Left colon (tissue), 2 donors: ENCODE measurements around the gene ESRP2. TPM values are rescaled to one million over a fixed set of nuclear protein-coding genes. Genes with fewer than 3 reads are reported as not detected.

ENCODE experiments used
- ATAC-seq: fragments of 200-7000 bp; cut with Tn5 transposase; one replicate; pipeline ENCODE4 v1.9.1; 2020; ENCODE audit warnings: mild to moderate bottlenecking, moderate library complexity
- DNase-seq, 2 donors: peaks; one replicate each; pipeline ENCODE4 v3.0.0-alpha.2; 2020
- intact Hi-C, 2 donors: fragments of 100-400 bp; cut with DNase I in 1 of 2; cut with micrococcal nuclease in 1 of 2; formaldehyde crosslinking; loops; one replicate each; pipeline versions ENCODE4 v1.11.2 to v1.14.0; 2022; cut with DNase I, micrococcal nuclease
- long read RNA-seq: library from polyadenylated mRNA; unstranded; transcript quantifications from one replicate; pipeline ENCODE4 v2.0.0, GENCODE V29; 2021
- total RNA-seq, 2 donors: library from RNA; stranded (reverse); fragmentation: NEBNext Ultra II Directional; extraction: Animal tissue kit (Norgen Biotek cat#: 25700); gene quantifications; one replicate each; pipeline ENCODE4 v1.2.1, GENCODE V29; 2021
- donor health status: DM: no; HTN: no; CAD: no.
- donor health status: DM: yes; HTN: yes; CAD: no.

ESRP2 gene
- total RNA-seq: 100 to 1,000 TPM in 1 of 2 donors, 10 to 100 TPM in 1; 87.5 to 120 TPM
- long read RNA-seq, transcript ESRP2-202 (15 exons, 3,793 nt): major isoform, 7 of 59 reads
- long read RNA-seq, partial matches to known transcripts: 43 of 59 reads
- long read RNA-seq, other reads (novel, unspliced or antisense): 9 of 59 reads

DNA sequence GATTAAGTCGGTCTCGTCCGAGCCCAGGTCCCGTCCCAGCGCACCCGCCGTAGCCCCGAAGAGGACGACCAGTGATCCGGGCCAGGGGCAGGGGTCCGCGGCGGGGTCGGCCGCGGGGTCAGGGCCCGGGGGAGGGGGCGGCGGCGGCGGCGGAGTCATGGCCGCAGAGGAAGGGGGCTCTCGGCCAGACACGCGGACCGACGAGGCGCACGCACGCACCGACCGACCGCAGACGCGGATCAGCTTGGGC lies at the start of gene ESRP2:
Gene ESRP2 (minus strand): TSS at position 241 of the 250 bp plus-strand sequence. CDS start 82 bp downstream, at position 159.
- no peak for ATAC-seq
- no peak for DNase-seq
- intact Hi-C loops: no loop called here

DNA sequence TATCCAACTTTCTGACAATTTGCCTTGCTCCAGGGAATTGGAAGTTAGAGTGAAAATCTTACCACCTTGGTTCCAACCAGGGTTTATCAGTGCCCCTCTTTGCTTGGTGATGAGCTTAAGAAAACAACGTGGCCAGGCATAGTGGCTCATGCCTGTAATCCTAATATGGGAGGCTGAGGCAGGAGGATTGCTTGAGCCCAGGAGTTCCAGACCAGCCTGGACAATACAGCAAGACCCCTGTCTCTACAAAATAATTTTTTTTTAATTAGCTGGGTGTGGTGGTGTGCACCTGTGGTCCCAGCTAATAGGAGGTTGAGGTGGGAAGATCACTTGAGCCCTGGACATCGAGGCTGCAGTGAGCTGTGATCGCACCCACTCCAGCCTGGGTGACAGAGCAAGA lies 49.8 kb upstream of the ESRP2 start:
- ATAC-seq (no peak), DNase-seq (no peak)
- intact Hi-C loops: no loop called here

DNA sequence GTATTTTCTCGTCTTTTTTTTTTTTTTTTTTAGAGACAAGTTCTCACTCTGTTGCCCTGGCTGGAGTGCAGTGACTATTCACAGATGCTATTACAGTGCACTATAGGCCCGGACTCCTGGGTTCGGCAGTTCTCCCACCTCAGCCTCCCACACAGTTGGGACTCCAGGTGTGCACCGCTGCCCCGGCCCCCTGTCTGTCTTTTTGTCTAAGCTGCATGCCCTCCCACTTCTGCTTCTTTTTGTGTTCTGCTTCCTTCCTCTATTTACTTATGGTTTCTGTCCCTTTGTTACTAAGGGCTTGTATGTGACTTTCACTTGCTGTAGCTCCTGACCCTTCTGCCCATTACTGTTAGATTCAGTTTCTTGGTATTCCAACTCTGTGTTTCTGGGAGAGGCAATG lies 48.9 kb upstream of the ESRP2 start:
- ATAC-seq (no peak), DNase-seq (no peak)
- intact Hi-C loops: no loop called here

DNA sequence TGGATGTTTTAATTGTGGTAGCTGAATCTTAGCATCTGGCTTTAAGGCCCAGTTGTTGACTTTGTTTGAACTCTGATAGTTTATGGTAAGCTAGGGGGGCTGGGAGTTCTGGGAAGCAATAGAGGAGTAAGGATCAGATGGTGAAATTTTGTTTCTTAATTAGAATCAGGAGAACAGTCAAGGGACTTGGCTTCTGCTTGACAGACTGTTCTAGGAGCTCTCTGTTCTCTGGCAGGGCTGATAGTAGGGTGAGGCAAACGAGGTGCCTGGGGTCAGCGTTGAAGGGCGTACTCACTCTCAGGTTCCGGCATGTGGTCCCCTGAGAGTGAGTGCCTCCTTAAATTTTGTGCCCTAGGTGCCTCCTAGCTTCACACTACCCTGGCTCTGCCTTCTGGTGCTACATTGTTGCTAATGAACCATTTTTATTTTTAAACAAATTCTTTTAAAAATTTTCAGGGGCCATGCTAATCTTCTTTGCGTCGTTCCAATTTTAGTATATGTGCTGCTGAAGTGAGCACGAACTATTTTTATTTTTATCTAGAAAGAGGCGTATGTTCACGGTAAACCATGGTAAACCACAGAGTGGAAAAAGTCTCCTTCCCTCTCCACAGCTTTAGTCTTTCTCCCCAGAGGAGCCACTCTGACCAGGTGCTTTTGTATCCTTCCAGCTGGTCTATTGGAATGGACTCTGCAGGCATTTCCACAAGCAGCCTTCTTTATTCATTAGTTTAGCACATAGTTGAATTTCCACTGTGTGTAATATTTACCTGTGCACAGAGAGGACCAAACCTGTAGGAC lies 48.1 kb upstream of the ESRP2 start:
- DNase-seq (no peak), ATAC-seq (no peak)
- intact Hi-C loops: no loop called here

DNA sequence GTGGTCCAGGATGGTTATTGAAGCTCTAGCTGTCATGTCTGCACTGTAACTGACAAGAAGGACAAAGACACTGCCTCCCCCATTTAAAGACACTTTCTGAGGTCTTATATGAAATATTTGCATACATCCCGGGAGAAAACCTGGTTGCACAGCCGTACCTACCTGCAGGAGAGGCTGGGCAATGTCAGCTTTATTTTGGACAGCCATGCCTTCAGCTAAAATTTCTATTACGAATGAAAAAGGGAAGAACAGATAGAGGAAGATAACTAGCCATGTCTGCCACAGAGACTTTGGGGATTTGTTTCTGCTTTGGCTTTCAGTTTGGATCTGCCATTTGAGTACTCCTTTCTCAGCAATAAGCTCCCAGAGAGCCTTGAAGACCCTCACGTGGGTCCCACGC lies 47.4 kb upstream of the ESRP2 start:
- intact Hi-C loops: no loop called here
- no peak for DNase-seq

DNA sequence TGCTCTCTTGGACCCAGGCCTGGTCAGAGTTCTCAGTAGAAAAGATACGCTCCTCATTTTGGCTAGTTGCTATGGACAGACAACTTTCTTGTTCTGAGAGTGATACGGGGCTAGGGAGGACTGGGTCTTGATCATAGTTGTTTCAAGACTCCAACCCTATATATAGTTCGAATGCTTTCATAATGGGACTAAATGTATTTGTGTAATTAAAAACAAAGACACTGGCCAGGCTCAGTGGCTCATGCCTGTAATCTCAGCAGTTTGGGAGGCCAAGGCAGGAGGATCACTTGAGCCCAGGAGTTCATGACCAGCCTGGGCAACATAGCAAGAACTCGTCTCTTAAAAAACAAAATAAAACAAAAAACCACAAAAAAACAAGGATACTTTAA lies 46.1 kb upstream of the ESRP2 start:
- no peak for DNase-seq
- ATAC-seq: no peak
- intact Hi-C loops: no loop called here

More for the DNA sequence above, 47.4 kb upstream of the ESRP2 start:
- no peak for ATAC-seq

DNA sequence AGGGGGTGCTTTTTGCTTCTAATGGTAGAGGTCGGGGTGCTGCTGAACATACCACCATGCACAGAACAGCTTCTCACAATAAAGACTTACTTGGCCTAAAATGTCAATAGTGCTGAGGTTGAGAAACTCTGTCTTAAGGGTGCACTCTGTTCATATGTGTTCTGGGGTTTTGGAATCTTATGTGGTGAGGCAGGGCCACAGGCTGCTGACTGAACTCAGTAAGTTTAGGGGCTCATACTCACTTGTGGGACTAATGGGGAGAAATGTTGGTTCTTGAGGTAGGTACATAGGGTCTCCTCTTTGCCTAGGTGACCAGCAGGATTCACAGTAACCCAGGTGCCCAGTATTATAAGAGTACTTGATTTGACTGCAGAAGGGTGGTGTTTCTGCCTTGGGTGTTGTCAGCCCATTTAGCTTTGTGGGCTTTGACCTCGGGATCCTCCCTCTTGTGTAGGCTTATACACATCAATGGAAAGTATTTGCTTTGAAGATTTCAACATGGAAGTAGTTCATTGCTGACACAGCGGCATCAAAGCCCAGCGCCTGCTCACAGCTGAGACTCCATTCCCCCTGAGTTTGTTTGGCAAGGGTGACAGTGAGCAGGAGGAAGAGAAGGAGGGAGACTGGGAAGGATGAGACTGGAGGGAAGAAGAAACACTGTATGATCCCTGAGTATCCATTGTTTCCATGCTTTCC lies 45.6 kb upstream of the ESRP2 start:
- DNase-seq (no peak), ATAC-seq (peak; percentile 41)
- intact Hi-C loops: no loop called here

DNA sequence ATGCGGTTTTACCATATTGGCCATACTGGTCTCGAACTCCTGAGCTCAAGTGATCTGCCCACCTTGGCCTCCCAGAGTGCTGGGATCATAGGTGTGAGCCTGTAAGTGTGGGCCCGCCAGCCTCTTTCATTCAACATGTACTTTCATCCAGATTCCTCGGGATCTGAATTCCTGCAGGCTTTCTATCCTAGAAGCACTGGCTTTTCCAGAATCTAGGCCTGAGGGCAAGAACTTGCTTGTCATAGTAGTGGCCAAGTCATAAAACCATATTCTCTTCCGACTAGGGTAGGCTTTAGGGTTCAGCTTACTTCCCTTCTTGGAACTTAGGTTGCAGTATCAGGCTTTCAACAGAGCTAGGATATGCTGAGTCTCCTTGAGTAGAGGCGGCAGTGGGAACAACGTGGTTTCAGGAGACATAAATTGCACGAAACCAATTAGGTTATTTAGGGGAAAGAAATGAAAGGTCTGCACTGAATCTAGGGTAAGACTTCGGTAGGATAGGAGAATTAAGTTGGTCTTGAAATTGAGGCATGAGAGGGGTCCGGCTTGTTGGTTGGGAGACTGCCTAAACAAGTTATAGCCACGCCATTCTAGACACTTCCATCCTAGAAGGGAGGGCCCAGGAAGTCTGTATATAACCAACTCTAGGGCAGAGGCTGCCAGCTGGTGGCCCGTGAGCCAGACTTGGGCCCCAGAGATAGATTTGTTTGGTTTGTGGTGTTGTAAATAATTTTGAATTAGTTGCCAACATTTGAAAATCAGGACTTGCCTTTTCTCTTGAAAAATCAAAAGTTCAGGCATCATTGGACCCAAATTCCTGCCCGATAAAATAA lies 44.0 kb upstream of the ESRP2 start:
- no peak for DNase-seq
- intact Hi-C loops: no loop called here
- ATAC-seq: peak; percentile 77

DNA sequence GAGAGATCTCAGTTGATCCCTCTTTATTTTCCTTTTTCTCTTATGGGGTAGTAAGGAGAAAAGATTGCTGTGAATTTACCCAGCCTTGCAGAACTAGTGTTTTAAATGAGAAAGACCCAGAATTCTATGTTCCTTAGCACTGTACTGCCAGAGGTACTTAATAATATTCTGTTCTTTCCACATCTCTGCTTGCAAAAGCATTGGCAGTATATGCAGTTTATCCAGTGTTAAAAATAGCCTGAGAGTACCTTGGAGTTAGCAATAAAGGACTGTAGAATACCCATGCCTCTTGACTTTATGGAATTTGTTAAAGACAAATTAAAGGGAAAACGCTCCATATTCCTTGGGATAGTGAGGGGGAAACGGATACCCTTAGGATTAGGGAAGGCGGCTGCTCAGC lies 40.3 kb upstream of the ESRP2 start:
- intact Hi-C loops: no loop called here
- no peak for DNase-seq
- ATAC-seq: no peak

DNA sequence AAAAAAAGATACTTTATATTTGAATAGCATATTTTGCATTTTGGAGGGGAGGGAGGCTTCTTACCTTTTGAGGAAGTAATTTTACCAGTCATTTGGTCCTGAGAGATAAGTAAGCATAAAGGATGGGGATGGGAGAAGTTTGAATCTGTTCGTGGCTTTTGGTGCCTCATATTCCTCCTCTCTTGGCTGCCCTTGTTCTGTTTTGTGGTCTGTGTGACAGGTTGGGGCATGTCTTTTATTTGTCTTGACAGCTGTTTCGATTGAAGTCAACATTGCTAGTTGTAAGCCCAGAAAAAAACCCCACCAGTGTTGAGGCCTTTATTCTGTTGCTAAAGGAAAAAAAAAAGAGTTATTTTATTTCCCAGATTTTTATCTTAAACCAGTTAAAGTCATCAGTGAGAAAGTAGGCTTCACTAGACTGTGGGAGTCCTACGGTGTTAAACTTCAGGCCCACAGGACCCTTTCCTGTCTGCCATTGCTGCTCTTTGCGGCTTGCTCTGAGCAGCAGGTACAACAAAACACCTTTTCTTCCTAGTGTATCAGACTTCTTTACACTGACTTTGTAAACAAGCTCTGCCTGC lies 39.8 kb upstream of the ESRP2 start:
- no peak for ATAC-seq
- no peak for DNase-seq
- intact Hi-C loops: no loop called here

DNA sequence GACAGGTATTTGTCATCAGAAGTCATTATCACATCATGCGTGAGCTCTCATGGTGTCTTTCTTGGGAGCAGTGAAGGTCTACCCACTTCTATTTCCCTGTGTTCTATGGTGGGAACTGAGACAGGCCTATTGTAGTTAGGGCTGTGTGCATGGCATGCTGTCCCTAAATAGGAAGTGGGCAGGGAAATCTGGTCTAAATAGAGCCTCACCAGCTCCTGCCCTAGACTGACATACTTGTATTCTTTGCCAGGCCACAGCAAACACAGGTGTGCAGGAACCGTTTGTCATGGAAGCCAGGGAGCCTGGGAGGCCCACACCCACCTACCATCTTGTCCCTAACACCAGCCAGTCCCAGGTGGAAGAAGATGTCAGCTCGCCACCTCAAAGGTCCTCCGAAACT lies 38.5 kb upstream of the ESRP2 start:
- intact Hi-C loops: no loop called here
- ATAC-seq (no peak), DNase-seq (no peak)

DNA sequence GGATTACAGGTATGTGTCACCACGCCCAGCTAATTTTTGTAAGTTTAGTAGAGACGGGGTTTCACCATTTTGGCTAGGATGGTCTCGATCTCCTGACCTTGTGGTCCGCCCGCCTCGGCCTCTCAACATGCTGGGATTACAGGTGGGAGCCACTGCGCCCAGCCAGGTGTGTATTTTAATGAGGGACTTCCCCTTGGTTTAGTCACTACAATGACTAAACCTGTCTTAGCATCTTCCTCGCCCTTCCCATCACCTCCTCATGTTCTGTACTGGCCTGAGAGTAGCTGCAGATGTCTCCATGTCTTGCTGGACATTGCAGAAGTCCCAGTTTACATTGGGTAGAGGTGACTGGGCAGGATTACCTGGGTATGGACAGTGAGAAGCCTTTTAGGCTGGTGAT lies 38.0 kb upstream of the ESRP2 start:
- DNase-seq: no peak
- intact Hi-C loops: no loop called here
- no peak for ATAC-seq

DNA sequence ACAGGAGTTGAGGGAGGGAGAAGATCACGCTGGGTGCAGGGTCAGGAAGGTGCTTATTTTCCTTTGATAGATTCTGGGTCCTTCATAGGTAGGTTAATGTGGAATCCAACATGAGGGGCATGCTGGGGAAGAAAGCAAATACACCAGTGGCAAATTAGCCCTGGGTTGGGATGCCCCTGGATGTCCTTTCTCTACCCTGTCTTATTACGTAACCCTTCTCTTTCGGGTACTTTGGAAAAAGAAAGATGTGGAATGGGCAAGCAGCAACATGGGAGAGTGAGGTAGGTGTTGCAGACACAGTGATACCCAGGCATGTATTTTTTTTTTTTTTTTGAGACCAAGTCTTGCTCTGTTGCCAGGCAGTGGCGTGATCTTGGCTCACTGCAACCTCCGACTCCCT lies 37.5 kb upstream of the ESRP2 start:
- intact Hi-C loops: no loop called here
- DNase-seq: no peak
- no peak for ATAC-seq

DNA sequence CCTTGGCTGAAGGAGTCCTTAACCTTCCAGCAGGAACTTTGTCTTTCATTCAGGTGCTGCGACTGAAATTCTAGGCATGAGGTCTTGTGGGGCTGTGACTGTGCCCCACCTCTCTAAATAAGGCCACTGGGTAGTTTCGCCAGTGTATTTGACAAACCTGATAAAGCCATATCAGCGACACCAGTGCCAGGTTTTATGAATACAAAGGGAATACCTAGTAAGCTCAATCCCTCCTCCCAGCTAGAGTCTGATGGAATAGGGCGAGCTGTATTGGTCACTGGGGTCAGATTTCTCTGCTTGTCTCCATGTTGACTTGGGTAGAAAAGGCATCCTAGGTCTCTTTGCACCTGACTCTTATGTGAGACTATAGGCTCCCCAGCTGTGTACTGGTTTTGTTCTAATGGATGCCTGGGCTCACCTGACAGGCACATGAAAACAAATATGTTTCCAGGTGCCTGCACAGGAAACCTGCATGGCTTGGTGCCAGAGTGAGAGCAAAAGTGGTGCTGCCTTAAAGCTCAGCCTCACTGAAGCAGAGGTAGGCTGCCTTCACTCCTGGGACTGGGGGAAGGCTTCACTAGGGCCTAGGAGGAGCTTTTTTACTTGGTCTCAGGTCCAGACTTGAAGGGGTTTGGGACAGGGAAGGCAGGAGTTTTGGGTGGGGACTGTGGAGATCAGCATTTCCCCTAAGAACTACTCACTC lies 36.7 kb upstream of the ESRP2 start:
- peak in 1 of 2 donors; percentile 61 for DNase-seq

DNA sequence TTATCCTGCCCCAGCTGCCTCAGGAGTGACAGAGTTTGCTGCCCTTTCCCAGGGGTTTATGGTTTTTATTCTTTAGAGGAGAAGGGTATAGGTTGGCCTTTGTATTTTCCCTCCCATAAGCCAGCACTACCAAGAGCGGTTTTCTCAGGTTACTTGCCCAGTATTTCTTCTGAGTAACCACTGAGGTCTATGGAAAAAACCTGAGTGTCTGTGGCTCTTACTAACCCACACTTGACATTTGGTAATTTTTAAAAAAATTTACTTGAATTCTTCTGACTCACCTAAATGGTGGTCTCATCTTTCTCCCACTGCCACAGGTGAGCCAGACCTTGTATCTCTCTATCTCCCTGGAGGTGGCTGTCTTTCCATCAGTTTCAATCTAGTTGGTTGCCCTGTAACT lies 34.4 kb upstream of the ESRP2 start:
- DNase-seq (no peak), ATAC-seq (no peak)
- intact Hi-C loops: no loop called here

More for the DNA sequence above, 36.7 kb upstream of the ESRP2 start:
- intact Hi-C loops: no loop called here
- peak; percentile 71 for ATAC-seq

DNA sequence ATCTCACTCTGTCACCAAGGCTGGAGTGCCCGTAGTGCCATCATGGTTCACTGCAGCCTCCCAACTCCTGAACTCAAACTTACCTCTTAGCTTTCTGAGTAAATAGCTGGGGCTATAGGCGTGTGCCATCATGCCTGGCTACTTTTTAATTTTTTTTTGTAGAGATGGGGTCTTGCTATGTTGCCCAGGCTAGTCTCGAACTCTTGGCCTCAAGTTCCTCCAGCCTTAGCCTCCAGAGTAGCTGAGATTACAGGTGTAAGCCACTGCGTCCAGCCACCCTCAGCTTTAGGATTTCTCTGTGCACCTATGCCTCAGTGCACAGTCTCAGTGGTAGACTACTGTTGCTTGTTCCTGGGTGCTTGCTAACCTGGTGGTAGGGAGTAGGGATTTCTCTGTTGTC lies 33.9 kb upstream of the ESRP2 start:
- intact Hi-C loops: no loop called here
- ATAC-seq (no peak), DNase-seq (no peak)

DNA sequence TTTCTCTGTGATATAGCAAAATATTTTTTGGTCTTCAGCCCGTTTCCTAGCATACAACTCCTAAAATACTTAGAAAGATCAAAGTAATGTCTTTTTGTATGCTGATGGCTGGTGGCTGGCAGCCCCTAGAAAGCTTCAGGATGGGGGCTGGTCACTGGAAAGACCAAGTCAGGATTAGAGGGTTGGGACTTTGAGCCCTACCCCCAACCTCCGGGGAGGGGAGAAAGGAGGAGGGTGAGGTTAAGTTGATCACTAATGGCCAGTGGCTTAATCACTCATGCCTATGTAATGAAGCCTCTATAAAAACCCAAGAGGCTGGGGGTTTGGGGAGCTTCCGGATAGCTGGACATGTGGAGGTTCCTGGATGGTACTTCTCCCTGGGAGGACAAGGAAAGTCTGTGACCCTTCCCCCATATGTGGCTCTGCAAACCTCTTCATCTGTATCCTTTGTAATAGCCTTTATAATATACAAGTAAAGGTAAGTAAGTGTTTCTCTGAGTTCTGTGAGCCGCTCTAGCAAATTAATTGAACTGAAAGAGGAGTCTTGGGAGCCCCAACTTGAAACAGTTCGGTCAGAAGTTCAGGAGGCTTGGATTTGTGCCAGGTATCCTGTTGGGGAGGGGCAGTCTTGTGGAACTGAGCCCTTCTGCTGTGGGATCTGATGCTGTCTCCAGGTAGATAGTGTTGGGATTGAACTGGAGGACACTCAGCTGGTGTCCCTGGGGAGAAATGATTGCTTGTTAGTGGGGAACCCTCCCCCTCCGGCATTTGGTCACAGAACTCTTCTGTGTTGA lies 31.9 kb upstream of the ESRP2 start:
- peak in 1 of 2 donors; percentile 42 for DNase-seq
- intact Hi-C loops: no loop called here
- no peak for ATAC-seq
